SIG-M5 treated with dmso at 0.1 percent for 504 hours (cell line): ENCODE data around the gene CEL.
"Not testable (repeated sequence)": the region's sequence is repeated elsewhere in the genome, so short reads cannot be mapped to it uniquely, and the experiment has no call there.

Experiments
- DNase-seq: peaks from one replicate; lab custom pipeline; 2025; ENCODE audit not compliant: unreplicated experiment; lab: John Stamatoyannopoulos, UW

The CEL gene

DNA sequence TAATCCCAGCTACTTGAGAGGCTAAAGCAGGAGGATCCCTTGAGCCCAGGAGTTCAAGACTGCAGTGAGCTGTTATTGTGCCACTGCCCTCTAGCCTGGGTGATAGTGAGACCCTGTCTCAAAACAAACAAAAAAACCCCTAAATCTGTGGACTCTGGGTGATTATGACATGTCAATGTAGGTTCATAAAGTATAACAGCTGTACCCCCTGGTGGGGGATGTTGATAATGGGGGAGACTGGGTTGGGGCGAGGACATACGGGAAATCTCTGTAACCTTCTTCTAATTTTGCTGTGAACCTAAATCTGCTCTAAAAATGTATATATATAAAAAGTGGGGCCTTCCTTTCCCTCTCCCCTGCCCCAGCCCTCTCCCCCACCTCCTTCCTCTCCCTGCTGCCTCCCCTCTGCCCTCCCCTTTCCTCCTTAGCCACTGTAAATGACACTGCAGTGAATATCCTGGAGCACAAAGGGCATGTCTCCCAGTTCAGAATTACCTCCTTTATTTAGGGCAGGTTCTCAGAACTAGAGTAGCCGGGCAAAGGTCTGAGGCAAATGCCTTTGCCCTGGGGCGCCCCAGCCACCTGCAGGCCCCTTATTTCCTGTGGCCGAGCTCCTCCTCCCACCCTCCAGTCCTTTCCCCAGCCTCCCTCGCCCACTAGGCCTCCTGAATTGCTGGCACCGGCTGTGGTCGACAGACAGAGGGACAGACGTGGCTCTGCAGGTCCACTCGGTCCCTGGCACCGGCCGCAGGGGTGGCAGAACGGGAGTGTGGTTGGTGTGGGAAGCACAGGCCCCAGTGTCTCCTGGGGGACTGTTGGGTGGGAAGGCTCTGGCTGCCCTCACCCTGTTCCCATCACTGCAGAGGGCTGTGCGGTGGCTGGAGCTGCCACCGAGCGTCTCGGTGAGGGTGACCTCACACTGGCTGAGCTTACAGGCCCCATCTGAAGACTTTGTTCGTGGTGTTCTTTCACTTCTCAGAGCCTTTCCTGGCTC lies 19.3 kb downstream of the CEL start:
- DNase-seq, result not testable (repeated sequence)

DNA sequence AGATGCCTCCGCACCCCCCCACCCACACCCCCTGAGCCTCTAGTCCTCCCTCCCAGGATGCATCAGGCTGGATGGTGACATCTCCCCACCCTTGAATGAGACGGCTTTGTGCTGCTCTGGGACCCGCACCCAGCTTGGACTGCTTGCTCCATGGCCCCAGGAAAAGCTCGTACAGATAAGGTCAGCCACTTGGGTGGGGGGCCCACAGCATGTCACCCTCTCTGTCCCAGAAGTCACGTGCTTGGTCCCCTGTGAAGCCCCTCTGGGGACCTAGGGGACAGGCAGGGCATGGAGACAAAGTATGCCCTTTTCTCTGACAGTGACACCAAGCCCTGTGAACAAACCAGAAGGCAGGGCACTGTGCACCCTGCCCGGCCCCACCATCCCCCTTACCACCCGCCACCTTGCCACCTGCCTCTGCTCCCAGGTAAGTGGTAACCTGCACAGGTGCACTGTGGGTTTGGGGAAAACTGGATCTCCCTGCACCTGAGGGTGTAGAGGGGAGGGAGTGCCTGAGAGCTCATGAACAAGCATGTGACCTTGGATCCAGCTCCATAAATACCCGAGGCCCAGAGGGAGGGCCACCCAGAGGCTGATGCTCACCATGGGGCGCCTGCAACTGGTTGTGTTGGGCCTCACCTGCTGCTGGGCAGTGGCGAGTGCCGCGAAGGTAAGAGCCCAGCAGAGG lies 20.3 kb downstream of the CEL start:
- DNase-seq, result not testable (repeated sequence)

DNA sequence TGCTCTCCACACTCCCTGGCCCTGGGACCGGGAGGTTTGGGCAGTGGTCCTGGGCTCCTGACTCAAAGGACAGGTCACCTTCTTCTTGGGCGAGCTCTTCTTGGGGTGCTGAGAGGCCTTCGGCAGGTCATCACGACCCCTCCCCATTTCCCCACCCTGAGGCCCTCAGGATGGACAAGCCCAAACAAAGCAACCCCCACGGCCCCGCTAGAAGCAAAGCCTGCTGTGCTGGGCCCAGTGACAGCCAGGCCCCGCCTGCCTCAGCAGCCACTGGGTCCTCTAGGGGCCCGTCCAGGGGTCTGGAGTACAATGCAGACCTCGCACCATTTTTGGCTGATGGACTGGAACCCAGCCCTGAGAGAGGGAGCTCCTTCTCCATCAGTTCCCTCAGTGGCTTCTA lies 21.9 kb downstream of the CEL start:
- DNase-seq, result not testable (repeated sequence)

DNA sequence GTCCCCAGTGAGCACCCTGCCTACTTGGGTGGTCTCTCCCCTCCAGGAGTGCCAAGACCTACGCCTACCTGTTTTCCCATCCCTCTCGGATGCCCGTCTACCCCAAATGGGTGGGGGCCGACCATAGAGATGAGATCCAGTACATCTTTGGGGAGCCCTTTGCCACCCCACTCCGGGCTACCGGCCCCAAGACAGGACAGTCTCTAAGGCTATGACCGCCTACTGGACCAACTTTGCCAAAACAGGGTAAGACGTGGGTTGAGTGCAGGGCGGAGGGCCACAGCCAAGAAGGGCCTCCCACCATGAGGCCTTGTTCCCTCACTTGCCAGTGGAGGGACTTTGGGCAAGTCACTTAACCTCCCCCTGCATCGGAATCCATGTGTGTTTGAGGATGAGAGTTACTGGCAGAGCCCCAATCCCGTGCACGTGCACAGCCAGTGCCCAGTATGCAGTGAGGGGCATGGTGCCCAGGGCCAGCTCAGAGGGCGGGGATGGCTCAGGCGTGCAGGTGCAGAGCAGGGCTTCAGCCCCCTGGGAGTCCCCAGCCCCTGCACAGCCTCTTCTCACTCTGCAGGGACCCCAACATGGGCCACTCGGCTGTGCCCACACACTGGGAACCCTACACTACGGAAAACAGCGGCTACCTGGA lies 24.6 kb downstream of the CEL start:
- not testable (repeated sequence) for DNase-seq

DNA sequence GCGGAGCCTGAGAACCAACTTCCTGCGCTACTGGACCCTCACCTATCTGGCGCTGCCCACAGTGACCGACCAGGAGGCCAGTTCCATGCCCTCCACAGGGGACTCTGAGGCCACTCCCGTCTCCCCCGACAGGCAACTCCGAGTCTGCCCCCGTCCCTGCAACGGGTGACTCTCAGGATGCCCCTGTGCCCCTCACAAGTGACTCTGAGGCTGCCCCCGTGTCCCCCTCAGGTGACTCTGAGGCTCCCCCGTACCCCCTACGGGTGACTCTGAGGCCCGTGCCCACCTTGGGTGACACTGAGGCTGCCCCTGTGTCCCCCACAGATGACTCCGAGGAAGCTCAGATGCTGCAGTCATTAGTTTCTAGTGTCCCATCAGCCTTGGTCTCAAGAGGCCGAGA lies 25.1 kb downstream of the CEL start:
- DNase-seq, result no peak

DNA sequence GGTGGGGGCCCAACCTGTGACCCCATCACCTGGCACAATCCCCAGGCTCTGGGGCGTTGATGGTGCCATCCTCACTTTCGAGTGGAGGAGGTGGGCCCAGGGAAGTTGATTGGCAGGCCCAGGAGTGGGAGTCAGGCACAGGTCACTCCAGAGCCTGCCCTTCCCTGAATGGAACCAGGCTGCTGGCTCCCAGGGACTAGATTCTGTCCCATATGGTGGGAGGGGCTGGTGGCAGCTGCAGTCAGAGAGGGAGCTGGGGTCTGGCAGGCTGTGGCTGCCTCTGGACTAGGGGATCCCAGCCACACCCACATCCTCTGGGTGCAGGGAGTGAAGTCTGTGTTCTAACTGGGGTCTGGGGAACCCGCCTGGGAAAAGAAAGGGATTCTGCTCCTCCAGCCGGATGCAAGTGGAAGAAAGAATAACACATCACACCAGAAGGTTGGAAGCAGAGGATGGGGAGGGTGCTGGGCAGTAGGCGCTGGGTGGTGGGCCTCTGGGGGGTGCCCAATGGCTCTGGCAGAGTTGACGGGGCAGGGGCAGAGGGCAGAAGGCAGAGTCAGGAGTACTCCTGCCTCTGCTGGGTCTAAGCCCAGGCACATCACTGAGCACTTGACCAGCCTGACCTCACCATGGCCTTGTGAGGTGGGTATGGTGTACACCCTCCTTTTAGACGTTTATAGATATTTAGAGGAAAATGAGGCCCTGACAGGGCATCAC lies 25.8 kb downstream of the CEL start:
- DNase-seq, result no peak

DNA sequence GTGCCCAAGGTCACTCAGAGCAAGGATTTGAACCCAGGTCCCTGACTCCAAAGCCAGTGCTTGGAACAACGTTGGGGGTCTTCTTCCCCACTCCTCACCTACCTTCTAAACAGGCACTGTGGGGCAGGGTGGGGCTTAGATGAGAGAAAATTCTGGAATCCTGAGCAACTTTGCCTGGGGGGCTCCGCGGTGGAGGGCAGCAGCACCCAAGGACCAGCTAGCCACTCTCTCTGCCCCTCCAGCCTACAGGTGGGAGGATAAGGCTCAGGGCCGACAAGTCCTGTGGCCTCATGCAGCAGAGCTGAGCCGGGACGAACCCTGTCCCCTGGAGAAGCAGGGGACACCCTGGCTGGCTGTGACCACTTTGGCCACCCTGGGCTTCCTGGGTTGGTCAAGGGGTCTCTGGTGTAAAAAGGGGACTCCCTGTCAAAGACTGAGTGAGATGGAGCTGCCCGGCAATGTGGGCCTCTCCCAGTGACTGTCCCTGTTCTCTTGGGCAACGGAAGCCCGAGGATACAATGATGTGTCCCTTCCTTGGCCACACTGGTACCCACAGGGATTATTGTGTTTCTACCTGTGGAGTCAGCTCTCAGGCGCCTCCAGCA lies 26.5 kb downstream of the CEL start:
- no peak for DNase-seq

DNA sequence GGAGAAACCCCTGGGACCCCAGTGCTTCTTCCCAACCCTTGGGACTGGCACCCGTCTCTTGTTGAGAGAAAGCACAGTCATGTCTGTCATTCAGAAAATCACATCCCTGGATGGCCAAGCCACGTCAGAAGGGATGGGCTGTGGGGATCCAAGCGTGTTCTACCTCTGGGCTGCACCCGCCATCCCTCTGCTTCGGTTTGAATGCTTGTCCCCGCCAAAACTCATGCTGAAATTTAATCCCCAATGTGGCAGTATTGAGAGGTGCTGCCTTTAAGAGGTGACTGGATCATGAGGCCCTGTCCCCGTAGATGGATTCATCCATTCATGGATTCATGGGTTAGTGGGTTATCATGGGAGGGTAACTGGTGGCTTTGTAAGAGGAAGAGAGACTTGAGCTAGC lies 27.0 kb downstream of the CEL start:
- no peak for DNase-seq

DNA sequence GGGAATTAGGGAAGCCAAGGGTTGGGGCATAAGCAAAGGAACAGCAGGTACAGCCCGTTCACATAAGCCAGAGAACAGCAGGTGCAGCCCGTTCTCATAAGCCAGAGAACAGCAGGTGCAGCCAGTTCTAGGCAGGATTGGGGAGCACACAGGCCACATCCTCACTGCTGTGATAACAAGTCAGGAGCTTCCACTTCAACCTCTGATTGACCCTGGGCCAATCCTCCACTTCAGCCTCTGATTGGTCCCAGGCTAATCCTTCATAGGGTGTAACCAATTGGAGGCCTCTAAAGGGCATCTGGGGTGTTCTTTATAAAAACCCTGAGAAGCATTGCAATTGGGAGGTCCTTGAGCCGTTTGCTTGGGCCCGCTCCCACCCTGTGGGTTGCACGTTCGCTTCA lies 27.5 kb downstream of the CEL start:
- DNase-seq, result no peak

DNA sequence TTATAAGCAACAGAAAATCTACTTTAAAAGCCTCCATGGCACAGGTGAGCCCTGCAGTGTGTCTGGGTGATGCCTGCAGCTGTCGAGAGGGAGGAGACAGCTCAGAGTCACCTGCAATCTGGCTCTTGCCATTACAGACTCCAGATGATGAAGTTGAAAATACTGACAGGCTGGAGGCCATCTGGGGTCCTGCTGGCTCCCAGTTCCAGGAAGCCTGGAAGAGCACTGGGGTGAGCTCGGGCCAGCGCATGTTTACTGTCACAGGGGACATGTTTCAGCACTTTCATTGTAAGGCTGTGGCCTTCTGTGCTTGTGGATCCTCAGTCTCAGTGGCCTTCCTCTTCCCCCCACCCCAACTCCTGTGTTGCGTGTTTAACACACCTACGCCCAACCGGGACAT lies 28.4 kb downstream of the CEL start:
- DNase-seq, result no peak

DNA sequence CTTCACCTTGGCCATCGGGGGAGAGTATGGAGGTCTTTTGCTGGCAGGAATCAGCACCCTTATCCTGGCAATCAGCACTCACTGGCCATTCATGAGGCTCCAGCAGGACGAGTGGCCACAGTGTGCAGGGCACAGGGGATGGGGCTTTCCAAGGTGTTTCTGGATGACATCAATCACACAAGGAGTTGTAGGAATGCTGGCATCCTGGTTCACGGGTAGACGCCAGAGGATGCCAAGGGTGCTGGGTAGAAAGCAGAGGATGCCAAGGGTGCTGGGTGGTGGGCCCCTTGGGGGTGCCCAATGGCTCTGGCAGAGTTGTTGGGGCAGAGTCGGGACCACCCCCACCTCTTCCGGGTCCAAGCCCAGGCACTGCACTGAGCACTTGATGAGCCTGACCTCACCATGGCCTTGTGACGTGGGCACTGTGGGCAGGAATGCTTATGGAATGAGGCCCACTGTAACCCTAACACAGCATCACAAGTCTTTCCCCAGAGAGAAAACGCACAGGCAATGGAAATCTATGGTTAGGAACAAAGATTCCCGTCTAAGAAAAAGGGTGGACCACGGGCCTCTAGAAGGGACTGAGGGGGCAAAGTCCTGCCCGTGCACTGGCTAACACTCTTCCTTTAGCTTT lies 29.1 kb downstream of the CEL start:
- DNase-seq, result no peak

DNA sequence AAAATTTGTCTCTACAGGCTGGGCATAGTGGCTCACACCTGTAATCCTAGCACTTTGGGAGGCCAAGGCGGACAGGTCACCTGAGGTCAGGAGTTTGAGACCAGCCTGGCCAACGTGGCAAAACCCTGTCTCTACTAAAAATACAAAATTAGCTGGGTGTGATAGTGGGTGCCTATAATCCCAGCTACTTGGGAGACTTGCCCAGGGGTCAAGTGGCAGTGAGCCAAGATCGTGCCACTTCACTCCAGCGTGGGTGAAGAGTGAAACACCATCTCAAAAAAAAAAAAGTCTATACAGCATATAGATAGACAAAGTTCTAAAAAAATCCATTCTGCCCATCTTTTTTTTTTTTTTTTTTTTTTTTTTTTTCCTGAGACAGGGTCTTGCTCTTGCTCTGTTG lies 32.6 kb downstream of the CEL start:
- DNase-seq, result not testable (repeated sequence)

DNA sequence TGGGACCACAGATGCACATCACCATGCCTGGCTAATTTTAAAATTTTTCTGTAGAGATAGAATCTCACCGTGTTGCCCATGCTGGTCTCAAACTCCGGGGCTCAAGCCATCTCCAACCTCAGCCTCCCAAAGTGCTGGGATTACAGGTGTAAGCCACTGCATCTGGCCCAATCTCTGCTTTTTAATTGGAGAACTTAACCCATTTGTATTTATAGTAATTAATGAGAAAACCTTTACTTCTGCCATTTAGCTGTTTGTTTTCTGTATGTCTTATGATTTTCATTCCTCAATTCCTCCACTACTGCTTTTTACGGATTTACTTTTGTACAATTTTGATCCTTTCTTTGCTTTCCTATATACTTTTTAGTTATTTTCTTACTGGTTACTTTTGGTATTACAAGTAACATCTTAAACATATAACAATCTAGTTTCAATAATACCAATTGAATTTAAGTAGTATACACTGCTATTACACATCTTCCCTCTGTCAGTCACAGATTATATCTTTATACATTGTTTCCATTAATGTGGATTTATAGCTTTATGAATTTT lies 33.1 kb downstream of the CEL start:
- no peak for DNase-seq

DNA sequence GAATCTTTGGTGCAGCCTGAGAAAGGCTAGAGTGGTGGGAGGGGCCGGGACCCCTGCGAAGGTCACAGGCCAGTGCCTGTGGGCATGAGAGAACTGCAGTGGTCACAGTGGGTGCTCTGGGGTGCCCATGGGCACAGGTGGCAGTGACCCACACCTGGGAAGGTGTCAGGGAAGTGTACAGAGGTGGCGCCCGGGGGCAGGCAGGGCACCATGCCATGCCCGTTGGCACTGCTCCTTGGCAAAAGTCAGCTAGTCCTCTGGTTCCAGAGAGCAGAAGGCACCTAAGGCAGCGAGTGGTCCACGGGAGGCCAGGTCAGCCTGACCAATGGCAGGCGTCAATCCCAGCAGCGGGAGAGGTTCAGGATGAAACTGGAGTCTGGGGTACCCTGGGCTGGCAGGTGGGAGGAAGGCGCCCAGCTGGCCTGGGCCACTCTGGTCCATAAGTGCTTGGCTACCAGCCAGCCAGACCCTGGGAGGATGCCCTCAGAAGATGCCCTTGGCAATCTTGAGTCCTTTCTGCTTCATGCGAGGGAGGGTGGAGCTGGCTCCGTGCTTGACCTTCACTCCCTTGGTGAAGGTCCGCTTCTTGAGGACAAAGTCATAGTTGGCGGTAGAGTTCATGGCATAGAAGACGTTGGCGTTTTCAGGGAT lies 36.4 kb downstream of the CEL start:
- no peak for DNase-seq

DNA sequence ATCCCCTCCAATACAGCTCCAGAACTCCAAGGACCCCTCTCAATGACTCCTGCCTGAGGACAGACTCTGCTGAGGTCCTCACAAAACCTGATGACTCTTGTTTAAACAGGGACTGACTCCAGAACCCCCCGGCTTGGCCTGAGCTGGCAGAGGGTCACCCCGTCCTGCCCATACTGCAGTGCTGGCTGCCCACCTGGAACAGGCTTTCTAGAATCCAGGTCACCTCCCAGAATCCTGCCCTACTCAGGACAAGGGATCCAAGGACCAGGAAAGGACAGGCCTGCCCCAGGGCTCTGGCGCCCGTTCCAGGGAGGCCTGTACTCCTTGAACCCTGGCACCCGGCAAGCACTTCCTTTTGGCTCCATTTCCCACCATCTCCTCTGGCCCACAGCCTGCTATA lies 37.1 kb downstream of the CEL start:
- no peak for DNase-seq

DNA sequence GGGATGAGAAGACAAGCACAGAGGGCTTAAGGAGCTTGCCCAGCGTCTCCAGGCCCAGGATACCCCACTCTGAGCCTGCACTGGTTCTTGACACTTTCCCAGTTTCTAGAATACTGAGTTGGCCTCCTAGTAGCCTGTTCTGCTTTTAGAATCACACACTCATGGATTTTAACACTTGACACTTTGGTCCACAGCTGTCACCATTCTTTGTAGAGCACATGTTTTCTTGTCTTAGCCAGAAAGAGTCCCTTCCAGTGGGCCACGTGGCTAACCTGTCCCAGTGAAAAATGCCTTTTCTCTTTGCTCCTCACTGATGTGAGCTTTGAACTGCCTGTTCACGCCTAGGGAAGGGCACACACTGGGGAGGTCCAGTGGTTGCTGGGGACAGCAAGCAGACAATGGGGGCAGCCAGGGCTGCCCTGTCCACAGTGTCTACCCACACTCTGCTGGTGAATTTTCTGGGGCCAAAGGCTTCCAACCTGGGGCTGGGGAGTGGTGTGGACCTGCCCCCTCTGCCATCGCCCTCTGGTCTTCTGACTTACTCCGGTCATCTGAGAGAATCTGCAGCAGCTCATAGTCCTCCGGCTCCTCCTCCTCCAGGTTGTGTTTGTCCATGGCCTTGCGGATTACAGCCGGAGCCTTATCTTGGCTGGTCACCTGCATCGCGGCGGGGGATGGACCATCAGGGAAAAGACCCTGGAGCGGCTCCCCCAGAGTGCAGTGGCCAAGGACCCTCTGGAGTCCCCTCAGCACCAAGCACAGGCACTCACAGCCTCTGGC lies 38.1 kb downstream of the CEL start:
- no peak for DNase-seq

DNA sequence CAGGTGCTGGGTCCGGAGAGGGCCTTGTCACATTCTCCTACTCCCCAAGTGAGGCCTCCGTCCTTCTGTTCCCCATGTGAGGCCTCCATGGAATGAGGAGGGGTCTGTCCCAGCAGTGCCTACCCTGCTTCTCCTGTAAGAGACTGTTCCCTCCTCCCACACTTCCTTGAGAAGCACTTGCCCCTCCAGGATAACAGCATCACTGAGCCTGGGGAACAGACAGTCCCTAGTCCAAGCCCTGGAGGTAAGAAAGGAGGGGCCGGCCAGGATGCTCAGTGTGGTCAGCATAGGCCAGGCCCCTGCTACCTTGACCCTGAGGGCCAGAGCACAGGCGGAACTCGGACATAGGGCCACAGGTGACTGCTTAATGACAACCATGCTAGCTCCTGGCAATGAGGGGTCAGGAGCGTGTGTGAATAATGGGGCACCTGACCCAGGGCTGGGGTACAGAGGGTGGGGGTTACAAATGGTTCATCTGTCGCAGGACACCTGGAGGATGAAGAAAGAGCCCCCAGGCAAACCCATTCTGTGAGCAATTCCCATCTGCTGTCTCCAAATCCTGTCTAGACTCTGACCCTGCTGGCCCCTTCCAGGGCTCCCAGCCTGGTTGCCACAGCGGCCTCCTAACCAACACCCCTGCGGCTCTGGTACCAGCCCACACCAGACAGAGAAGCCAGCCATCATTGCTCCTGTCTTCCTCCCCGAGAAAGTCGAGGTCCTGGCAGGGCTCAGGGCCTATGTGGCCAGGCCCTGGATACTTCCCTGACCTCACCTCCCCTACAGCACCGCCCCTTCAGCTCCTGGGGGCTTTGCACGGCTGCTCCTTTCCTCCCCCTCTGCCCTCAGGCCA lies 39.0 kb downstream of the CEL start:
- no peak for DNase-seq
